GM18505 (cell line): Measurements from ENCODE around the gene KATNBL1.

Experiments used
- ATAC-seq: cut with Tn5 transposase; IDR thresholded peaks from one replicate; pipeline ENCODE4 v1.9.1; 2021; ENCODE audit not compliant: unreplicated experiment
- POLR2A ChIP-seq: IDR thresholded peaks from 4 replicates; pipeline ENCODE4 v1.6.1; 2011; ENCODE audit warnings: borderline replicate concordance; ENCODE audit not compliant: insufficient read depth, insufficient read length; ENCODE audit errors: extremely low read depth

KATNBL1 gene

DNA sequence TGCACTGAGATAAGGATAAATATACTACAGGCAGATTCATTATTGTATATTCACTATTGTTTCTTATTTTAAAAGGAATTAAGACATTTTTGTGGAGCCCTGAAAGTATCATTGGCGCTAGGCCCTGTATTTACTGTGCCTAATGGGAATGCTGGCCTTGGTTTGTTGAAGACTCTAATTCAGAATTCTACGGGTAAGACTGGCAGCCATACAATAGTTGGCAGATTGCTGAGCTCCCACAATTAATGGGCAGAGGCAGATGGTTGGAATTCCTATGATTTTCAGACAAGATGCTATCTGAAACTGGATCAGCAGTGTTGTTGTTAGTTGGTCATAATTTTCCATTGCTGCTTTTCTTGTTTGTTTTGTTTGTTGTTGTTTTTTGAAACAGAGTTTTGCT lies 93.3 kb downstream of the KATNBL1 start:
- no peak for TF ChIP-seq POLR2A
- no peak for ATAC-seq

DNA sequence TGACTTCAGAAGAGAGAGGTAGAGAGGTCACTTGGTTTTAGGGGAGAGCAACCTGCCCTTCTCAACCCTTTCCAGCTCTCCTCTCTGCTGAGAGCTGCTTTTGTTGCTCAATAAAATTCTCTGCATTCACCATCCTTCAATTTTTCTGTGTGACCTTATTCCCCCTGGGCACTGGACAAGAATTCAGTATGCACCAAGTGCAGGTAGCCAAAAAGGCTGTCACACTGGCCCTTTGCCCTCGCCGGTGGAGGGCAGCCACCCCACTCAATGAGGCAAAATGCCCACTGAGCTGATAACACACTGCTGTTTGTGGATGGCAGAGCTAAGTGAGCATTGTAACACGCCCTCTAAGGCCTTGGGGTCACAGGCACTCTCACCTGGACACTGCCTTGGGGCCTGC lies 95.2 kb downstream of the KATNBL1 start:
- no peak for ATAC-seq
- no peak for TF ChIP-seq POLR2A

DNA sequence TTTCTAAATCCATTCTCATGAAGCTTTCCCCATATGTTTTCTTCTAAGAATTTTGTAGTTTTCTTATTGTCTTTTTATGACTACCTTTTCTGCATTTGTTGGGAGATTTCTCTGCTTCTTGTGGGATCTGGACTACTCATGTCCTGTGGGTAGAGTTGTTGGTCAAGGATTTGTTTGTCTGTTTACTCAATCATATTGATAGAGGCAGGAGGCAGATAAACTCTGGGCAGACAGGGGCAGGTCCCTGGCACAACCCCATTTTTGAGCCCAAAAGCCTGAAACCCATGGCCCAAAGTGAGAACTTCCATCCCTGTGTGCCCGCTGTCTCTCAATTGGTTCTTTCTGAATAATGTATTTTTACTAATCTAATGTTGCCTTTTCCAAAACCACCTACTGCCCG lies 95.7 kb downstream of the KATNBL1 start:
- no peak for TF ChIP-seq POLR2A
- ATAC-seq = no peak

DNA sequence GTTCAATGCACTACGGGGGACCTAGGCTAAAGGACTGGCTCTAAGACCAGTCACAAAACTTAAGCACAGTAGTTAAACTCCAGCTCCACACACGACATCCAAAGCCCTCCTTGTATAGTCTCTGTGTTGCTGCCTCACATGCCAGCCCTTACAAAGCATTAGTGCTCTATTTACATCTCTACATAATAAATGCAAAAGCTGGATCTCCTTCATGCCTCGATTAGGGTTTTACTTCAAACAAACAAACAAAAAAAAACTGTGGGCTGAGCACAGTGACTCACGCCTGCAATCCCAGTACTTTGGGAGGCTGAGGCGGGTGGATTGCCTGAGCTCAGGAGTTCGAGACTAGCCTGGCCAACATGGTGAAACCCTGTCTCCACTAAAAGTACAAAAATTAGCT lies 98.4 kb downstream of the KATNBL1 start:
- ATAC-seq = no peak

DNA sequence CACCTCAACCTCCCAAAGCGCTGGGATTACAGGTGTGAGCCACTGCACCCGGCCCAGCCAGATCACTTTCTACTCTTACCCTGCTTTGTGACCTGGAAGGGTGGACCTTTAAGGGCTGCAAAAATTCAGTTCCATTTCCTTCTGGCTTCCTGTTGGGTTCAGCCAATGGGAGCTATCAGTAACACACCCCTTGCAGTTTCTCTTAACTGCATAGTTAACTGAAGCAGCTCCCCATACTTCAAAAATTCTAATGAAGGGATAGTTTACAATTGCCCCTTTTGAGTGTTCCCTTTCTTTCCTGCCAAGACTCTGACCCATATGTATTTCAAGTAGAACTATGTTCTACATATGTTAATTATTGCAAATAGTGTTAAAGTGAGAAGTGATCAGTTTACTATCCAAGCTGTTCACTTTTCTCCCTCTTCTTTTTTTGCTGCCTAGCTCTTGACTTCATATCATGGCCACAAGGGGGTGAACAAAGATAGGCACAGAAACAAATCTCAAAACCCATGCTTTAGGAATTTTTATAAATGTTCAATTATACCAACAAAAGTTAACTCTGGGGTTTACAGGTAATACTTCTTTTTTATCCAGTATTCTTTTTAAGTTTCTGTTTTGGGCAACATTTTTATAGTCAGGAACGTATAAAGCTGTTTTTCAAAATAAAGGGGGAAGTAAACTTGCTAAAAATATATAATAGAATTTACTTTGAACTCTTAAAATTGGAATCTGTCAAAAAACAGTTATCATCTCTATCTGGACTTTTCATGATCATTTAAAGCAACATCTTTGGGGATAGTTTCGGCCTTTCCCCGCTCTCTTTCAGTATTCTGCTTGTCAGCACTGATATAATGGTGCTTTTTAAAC lies 99.9 kb downstream of the KATNBL1 start:
- TF ChIP-seq POLR2A = no peak
- no peak for ATAC-seq

More for the DNA sequence above, 98.4 kb downstream of the KATNBL1 start:
- no peak for TF ChIP-seq POLR2A

DNA sequence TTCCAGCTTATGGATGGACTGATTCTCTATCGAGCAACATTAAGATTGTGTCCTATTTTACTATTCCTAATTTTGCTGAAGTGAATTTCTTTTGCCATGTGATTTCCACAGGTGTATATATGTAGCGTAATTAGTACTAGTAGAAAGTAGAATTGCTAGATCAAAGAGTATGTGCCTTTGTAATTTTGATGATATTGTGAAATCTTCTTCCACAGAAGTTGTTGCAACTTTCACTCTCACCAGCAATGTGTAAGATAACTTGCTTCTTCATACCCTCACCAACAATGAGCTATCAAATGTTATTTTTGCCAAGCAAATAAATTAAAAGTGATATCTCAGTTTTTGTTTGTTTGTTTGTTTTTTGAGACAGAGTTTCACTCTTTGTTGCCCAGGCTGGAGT lies 102.6 kb downstream of the KATNBL1 start:
- ATAC-seq = no peak
- no peak for TF ChIP-seq POLR2A

DNA sequence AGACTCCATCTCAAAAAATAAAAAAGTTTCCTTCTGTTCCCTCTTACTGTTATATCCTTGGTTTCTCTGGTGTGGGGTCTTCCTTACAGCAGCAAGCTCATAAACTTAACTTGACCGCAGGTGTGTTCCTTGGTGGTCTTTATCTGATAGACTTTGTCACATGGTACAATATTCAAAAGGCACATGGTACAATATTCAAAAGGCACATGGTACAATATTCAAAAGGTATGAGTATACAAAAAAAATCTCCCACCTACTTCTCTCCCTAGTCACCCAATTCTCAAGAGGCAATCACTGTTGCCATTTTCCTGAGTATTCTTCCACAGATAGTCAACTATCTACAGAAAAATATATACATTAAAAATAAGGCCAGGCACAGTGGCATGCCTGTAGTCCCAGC lies 103.5 kb downstream of the KATNBL1 start:
- ATAC-seq = no peak
- TF ChIP-seq POLR2A = no peak

DNA sequence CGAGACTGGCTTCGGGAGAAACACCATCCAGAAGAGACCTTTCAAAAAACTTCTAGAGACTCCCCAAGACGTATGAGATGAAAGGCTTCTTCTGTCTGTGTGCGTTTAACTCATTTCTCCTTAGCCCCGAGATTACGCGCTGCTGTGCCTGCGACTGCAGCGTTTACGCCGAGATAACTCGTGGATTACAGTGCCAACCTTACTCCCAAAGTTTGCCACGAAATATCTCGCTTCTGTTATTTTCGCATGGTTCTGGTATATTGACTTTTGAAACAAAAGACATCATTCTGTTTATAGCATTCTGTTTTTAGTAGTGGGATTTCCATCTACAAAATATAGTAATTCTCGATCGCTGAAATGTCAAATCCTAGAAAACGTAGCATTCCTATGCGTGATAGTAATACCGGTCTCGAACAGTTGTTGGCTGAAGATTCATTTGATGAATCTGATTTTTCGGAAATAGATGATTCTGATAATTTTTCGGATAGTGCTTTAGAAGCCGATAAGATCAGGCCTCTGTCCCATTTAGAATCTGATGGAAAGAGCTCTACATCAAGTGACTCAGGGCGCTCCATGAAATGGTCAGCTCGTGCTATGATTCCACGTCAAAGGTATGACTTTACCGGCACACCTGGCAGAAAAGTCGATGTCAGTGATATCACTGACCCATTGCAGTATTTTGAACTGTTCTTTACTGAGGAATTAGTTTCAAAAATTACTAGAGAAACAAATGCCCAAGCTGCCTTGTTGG lies 107.5 kb downstream of the KATNBL1 start:
- no peak for TF ChIP-seq POLR2A
- no peak for ATAC-seq

DNA sequence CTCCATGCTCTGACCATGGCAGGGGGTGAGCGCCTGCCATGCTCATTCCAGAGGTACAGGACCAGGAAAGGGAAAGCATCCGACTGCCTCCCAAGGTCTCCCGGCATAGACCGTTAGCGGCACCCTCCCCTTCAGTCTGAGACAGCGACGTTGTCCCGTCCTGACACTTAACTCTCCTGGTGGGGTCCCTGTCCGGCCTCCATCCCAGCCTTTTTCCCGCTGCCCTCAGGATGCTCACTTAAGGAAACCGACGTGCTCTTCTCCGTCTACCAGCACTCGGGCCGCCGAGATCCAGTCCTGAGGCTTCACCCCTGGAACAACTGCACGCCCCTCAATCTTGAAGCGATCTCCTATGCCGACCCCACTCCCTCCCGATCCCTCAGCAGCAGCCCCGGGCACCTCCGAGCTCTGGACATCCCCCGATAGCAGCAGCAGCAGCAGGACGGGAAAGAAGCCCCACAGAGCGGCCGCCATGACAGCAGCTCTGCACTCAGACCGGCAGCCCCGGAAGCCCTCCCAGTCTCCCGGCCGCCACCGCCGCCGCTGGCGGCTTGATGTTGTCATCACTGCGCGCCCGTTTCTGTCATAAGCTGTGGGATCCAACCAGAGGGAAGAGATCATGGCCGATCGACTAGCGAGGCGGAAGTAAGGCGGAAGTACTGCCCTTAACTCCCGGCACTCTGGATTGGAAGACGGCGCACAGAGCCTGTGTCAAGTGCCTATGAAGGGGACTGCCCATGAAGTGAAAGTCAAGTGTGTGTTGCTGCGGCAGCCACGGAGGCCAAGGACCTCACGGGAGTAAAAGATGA lies 108.3 kb downstream of the KATNBL1 start, which contains the start of the genes EMC7 and PGBD4:
Gene EMC7, minus strand, starts transcription at position 497 of the 809 bp plus-strand sequence. Its CDS starts 23 bp downstream, at position 474.
Gene PGBD4, plus strand, starts transcription at position 718 of the 809 bp plus-strand sequence. CDS start 449 bp downstream, outside the sequence.
- peak; percentile 98 for TF ChIP-seq POLR2A
- peak; percentile 97 for ATAC-seq

DNA sequence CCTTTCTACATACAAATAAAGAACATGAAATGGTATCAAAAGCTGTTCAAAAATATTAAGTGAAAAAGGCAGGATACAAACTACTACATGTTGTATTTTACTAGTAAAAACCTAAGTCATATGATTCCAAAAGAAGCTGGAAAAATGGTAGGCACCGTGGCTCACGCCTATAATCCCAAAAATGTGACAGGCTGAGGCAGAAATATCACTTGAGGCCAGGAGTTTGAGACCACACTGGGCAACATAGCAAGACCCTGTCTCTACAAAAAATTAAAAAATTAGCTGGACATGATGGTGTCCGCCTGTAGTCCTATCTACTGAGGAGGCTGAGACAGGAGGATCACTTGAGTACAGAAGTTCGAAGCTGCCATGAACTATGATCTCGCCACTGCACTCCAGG lies 110.0 kb downstream of the KATNBL1 start:
- ATAC-seq = no peak
- no peak for TF ChIP-seq POLR2A
